T-helper 2 cell treated with Interferon-gamma antibody and Interleukin-4, amounts not matched to agents 5 μg/mL and 100 μg/mL, for 36 hours (primary cell): ENCODE results near the gene ISG15.
"Not testable (repeated sequence)": the region's sequence is repeated elsewhere in the genome, so short reads cannot be mapped to it uniquely, and the experiment has no call there.

Source experiments
- DNase-seq: peaks from one replicate; pipeline ENCODE4 v3.0.0; 2021; ENCODE audit warnings: low spot score
- H3K27ac Mint-ChIP-seq: one replicate; pipeline ENCODE4 v1.8.0; 2021; ENCODE audit warnings: mild to moderate bottlenecking, mixed read lengths
- H3K27me3 Mint-ChIP-seq: one replicate; pipeline ENCODE4 v1.8.0; 2021; ENCODE audit warnings: low read depth, mixed read lengths
- H3K36me3 Mint-ChIP-seq: one replicate; pipeline ENCODE4 v1.8.0; 2021; ENCODE audit warnings: low read depth, mixed read lengths
- H3K4me1 Mint-ChIP-seq: one replicate; pipeline ENCODE4 v1.8.0; 2021; ENCODE audit warnings: low read depth, mixed read lengths
- H3K4me3 Mint-ChIP-seq: one replicate; pipeline ENCODE4 v1.8.0; 2022; ENCODE audit warnings: mild to moderate bottlenecking, moderate library complexity, mixed read lengths
- H3K9me3 Mint-ChIP-seq: one replicate; pipeline ENCODE4 v1.8.0; 2021; ENCODE audit warnings: mixed read lengths

ISG15 gene

DNA sequence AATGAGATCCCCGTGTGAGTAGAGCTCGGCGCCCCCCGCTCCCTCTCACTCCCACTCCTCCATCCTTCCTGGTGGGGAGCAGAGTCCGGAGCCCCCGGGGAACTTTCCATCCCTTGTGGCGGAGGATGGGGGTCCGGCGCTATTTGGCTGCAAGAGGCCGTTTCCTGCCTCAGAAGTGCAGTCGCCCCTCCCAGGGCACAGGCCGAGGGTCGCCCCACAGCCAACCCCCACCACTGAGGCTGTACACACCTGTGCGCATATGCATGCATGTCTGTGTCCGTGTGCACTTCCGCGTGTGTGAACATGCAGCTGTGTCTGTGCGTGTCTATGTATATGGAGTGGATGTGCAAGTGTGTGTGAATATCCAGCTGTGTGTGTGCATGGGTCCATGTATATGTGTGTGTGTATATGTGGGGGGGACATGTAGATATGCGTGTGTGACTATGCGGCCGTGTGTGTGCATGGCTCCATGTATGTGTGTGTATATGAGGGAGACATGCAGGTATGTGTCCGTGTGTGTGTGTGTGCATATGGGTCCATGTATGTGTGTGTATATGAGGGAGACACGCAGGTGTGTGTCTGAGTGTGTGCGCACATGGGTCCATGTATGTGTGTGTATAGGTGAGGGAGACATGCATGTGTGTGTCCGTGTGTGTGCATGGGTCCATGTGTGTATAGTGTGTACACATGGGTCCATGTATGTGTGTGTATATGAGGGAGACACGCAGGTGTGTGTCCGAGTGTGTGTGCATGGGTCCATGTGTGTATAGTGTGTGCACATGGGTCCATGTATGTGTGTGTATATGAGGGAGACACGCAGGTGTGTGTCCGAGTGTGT lies 38.9 kb downstream of the ISG15 start:
- Mint-ChIP-seq H3K4me3 (no peak overlapping the region), H3K4me1 (no peaks in the 10 kb centered on the region), H3K9me3 (no peaks in the 10 kb centered on the region), H3K27me3 (no peaks in the 10 kb centered on the region), H3K36me3 (no peaks in the 10 kb centered on the region), H3K27ac (no peak overlapping the region)
- DNase-seq = no peak

DNA sequence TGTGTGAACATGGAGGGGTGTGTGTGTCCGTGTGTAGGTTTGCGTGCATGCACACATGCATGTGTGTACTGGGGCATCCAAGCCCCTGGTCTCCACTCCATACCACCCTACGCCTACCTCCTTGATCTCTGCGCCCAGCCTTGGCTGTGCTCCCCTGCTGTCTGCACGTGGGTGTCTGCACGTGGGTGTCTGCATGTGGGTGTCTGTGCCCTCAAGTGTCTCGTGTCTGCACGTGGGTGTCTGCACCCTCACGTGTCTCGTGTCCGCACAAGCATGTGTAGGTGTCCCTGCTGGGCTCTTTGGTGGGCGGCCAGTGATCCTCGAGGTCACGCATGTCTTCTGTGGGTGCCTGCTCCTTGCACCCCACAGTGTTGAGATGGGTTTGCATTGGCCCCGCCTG lies 39.7 kb downstream of the ISG15 start:
- peaks cover 5% of the 10 kb centered on the region for H3K27me3 Mint-ChIP-seq
- no peak for DNase-seq
- H3K4me3 Mint-ChIP-seq = no peak overlapping the region
- no peaks in the 10 kb centered on the region for H3K9me3 Mint-ChIP-seq
- H3K27ac Mint-ChIP-seq = no peak overlapping the region
- H3K4me1 Mint-ChIP-seq = no peaks in the 10 kb centered on the region
- no peaks in the 10 kb centered on the region for H3K36me3 Mint-ChIP-seq

DNA sequence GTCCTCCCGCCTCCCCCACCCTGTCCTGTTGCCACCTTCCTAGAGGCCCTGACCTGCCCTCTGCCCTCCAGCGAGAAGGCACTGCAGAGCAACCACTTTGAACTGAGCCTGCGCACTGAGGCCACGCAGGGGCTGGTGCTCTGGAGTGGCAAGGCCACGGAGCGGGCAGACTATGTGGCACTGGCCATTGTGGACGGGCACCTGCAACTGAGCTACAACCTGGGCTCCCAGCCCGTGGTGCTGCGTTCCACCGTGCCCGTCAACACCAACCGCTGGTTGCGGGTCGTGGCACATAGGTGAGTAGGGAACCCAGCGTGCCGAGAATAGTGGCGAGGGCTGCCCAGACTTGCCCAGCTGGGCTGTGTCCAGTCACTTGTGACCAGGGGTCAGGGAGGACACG lies 40.4 kb downstream of the ISG15 start:
- no peak for DNase-seq
- H3K9me3 Mint-ChIP-seq = no peaks in the 10 kb centered on the region
- no peak overlapping the region for H3K4me3 Mint-ChIP-seq
- H3K27ac Mint-ChIP-seq = no peak overlapping the region
- H3K4me1 Mint-ChIP-seq = peaks cover 3% of the 10 kb centered on the region
- H3K36me3 Mint-ChIP-seq = no peaks in the 10 kb centered on the region
- H3K27me3 Mint-ChIP-seq = peaks cover 12% of the 10 kb centered on the region

DNA sequence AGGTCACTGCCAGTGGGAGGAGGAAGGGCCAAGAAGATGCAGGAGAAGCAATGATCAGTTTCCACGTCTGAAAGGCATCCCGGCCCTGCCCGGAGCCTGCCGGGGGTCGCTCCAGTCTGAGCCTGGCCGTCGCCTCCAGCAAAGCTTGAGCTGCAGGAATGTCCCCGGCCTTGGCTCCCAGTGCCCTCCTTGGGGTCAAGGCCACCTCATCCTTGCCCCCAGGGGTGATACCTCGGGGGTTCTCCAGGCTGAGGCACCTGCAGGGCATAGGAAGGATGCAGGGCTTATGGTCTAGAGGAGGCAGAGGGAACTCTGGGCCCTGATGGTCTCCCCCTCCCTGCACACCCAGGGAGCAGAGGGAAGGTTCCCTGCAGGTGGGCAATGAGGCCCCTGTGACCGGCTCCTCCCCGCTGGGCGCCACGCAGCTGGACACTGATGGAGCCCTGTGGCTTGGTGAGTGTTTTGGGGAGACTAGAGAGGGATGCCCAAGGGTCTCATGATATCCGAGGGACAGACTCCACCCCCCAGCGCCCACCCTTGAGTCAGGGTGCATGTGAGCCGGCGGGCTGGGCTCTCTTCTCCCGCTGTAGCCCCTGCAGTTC lies 40.9 kb downstream of the ISG15 start:
- Mint-ChIP-seq H3K4me1 (peaks cover 3% of the 10 kb centered on the region), H3K4me3 (no peak overlapping the region), H3K27ac (no peak overlapping the region), H3K9me3 (no peaks in the 10 kb centered on the region), H3K36me3 (no peaks in the 10 kb centered on the region), H3K27me3 (peaks cover 12% of the 10 kb centered on the region)
- DNase-seq = no peak

DNA sequence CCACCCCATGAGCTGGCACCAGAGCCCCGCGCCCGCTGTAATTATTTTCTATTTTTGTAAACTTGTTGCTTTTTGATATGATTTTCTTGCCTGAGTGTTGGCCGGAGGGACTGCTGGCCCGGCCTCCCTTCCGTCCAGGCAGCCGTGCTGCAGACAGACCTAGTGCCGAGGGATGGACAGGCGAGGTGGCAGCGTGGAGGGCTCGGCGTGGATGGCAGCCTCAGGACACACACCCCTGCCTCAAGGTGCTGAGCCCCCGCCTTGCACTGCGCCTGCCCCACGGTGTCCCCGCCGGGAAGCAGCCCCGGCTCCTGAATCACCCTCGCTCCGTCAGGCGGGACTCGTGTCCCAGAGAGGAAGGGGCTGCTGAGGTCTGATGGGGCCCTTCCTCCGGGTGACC lies 41.7 kb downstream of the ISG15 start:
- Mint-ChIP-seq H3K27me3 (peaks cover 12% of the 10 kb centered on the region), H3K9me3 (no peaks in the 10 kb centered on the region), H3K4me3 (no peak overlapping the region), H3K4me1 (peaks cover 3% of the 10 kb centered on the region), H3K27ac (no peak overlapping the region), H3K36me3 (no peaks in the 10 kb centered on the region)
- no peak for DNase-seq

DNA sequence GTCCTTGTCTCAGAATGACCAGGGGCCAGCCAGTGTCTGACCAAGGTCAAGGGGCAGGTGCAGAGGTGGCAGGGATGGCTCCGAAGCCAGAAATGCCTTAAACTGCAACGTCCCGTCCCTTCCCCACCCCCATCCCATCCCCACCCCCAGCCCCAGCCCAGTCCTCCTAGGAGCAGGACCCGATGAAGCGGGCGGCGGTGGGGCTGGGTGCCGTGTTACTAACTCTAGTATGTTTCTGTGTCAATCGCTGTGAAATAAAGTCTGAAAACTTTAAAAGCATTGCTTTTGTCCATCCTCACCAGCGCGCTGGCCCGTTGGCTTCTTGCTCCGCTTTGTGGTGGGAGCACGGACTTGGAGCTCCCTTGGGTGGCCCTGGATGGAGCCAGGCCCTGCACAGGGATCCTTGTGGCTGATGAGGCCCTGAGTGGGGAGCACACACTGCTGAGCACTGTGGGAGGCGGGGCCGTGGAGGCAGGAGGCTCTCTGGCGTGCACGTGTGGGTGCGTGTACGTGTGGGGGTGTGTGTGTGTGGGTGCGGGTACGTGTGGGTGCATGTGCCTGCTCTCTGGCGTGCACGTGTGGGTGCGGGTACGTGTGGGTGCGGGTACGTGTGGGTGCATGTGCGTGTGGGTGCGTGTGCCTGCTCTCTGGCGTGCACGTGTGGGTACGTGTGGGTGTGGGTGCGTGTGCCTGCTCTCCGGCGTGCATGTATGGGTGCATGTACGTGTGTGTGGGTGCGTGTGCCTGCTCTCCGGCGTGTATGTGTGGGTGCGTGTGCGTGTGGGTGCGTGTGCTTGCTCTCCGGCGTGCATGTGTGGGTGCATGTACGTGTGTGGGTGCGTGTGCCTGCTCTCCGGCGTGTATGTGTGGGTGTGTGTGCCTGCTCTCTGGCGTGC lies 42.8 kb downstream of the ISG15 start:
- H3K36me3 Mint-ChIP-seq = no peaks in the 10 kb centered on the region
- H3K27ac Mint-ChIP-seq = no peak overlapping the region
- H3K9me3 Mint-ChIP-seq = no peaks in the 10 kb centered on the region
- no peak for DNase-seq
- H3K4me1 Mint-ChIP-seq = peaks cover 3% of the 10 kb centered on the region
- peaks cover 21% of the 10 kb centered on the region for H3K27me3 Mint-ChIP-seq
- no peak overlapping the region for H3K4me3 Mint-ChIP-seq

DNA sequence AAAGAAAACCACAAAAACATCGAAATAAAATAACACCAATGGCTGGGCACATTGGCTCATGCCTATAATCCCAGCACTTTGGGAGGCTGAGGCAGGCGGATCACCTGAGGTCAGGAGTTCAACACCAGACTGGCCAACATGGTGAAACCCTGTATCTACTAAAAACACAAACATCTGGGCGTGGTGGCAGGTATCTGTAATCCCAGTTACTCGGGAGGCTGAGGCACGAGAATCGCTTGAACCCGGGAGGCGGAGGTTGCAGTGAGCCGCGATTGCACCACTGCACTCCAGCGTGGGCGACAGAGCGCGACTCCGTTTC lies 44.4 kb downstream of the ISG15 start:
- H3K27ac Mint-ChIP-seq, H3K9me3 Mint-ChIP-seq, DNase-seq, H3K36me3 Mint-ChIP-seq, H3K4me1 Mint-ChIP-seq: not testable (repeated sequence)
- Mint-ChIP-seq H3K4me3 (peak overlapping the region; percentile 43), H3K27me3 (peaks cover 27% of the 10 kb centered on the region)

DNA sequence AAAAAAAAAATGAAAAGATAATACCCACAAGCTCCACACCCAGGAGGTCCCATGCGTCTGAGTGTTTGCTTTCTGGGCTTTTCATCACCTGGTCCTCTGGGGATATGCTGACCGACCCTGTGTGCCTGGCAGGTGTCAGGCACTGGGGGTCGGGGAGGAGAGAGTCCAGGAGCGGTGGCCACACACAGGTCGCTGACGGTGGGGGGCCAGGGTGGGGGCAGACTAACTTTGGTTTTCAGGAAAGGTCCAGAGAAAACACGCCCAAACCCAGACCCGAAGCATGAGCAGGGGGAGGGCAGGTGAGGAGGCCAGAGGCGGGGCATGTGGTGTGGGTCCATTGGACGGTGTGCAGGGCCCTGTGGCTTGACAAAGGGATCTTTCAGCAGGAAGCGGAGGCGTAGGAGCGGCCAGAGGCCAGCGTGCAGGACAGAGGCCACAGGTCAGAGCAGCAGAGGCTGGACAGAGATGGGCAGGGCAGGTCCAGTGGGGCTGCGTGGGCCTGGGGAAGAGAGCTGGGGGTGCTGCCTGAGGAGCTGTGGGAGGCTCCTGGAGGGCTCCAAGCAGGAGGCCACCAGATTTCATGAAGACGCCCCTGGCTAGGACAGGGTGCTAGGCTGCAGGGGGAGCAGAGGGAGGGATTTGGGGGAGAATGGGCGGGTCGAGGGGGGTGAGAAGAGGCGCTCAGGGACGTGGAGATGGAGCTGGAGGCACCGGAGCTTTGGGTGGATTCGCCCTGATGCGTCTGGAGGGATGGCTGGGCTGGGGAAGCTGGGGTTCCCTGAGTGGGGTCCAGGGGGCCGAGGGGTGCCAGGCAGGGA lies 45.0 kb downstream of the ISG15 start:
- DNase-seq = no peak
- Mint-ChIP-seq H3K27ac (peak overlapping the region; percentile 70), H3K27me3 (peaks cover 27% of the 10 kb centered on the region), H3K9me3 (no peaks in the 10 kb centered on the region), H3K4me3 (peak overlapping the region; percentile 76), H3K36me3 (no peaks in the 10 kb centered on the region), H3K4me1 (peaks cover 3% of the 10 kb centered on the region)

DNA sequence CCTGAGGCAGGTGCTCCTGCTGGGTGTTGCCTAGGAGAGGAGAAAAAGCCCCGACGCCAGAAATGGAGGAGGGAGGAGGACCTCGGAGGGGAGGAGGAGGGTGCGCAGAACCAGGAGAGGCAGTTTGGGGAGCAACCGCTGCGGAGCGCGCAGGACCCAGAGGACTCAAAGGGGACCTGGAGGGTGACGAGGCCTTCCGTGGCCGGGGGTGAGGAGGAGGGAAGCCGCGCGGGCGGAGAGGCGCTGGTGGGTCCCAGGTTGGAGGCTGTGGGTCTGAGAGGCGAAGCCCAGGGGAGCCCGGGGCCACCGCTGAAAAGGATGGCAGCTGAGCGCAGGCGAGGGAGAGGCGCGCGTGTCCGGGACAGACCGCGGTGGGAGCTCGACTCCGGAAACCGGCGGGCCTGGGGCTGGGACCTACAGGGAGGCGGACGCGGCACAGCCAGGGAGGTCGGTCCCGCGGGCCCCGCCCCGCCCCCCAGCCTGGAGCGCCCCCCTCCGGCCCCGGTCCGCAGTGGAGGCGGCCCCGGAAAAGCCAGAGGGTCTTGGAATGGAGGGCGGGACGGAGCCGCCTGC lies 45.7 kb downstream of the ISG15 start:
- Mint-ChIP-seq H3K27me3 (peaks cover 27% of the 10 kb centered on the region), H3K4me1 (peaks cover 3% of the 10 kb centered on the region), H3K9me3 (no peaks in the 10 kb centered on the region)

DNA sequence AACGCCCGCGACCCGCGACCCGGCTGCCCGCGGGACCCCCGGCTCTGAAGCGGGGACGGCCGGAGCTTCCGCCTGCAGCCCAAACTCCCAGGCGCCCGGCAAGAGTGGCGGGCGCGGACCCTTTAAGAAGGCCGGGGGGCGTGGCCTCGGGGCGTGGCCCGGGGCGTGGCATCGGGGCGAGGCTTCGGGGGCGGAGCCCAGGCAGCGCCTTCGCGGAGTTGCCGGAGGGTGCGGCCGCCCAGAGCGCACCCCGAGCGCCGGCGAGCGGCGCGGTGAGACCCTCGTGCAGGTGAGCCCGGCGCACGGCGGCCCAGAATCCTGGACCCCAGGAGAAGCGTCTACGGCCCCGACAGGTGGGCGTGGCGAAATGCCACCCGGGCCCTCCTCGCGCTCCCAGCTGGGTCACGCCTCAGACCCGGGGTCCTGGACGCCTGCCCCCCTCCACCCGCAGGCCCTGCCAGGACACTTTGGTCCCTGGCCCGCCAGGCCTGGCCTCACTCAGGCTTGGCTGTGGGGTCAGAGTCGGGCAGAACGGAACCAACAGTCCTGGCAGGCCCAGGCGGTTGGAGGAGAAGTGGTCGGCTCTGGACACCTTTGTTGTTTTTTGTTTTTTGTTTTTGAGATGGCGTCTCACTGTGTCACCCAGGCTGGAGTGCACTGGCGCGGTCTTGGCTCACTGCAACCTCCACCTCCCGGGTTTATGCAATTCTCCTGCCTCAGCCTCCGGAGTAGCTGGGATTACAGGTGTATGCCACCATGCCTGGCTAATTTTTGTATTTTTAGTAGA lies 46.4 kb downstream of the ISG15 start:
- peak; percentile 87 for DNase-seq
- no peak overlapping the region for H3K27ac Mint-ChIP-seq
- H3K4me3 Mint-ChIP-seq = peak overlapping the region; percentile 72
- no peaks in the 10 kb centered on the region for H3K9me3 Mint-ChIP-seq
- no peaks in the 10 kb centered on the region for H3K36me3 Mint-ChIP-seq
- peaks cover 27% of the 10 kb centered on the region for H3K27me3 Mint-ChIP-seq
- H3K4me1 Mint-ChIP-seq = peaks cover 3% of the 10 kb centered on the region

More for the DNA sequence above, 45.7 kb downstream of the ISG15 start:
- Mint-ChIP-seq H3K27ac (no peak overlapping the region), H3K36me3 (no peaks in the 10 kb centered on the region), H3K4me3 (peak overlapping the region; percentile 76)
- DNase-seq = peak; percentile 62

DNA sequence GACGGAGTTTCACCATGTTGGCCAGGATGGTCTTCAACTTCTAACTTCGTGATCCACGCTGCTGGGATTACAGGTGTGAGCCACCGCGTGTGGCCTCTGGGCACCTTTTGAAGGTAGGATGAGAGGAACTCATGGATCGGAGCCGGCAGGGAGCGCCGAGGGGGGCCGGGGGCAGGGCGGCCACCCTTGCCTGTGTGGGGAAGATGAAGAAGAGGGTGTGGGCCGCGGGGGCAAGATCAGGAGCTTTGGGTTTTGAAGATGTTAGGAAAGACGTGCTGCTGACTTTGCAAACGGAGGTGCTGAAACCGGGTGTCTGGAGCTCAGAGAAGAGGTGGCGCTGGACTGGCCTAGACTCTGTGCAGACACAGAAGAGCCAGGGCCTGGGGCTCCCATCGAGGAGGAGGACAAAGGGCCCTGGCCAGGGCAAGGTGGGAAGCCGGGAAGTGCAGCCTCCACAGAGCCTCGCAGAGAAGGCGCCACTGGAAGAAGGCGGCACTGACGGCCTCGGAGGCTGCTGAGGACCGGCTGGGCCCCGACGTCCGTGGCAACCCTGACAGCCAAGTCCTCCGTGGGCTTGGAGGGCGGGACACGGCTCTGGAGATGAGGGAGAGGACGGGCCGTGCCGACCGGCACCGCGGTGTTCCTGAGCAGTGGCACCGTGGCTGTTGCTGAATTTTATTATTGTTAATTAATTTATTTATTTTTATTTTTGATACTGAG lies 47.1 kb downstream of the ISG15 start:
- Mint-ChIP-seq H3K4me3 (peak overlapping the region; percentile 72), H3K9me3 (no peaks in the 10 kb centered on the region), H3K4me1 (peaks cover 4% of the 10 kb centered on the region), H3K36me3 (no peaks in the 10 kb centered on the region), H3K27ac (no peak overlapping the region), H3K27me3 (peaks cover 27% of the 10 kb centered on the region)
- no peak for DNase-seq

DNA sequence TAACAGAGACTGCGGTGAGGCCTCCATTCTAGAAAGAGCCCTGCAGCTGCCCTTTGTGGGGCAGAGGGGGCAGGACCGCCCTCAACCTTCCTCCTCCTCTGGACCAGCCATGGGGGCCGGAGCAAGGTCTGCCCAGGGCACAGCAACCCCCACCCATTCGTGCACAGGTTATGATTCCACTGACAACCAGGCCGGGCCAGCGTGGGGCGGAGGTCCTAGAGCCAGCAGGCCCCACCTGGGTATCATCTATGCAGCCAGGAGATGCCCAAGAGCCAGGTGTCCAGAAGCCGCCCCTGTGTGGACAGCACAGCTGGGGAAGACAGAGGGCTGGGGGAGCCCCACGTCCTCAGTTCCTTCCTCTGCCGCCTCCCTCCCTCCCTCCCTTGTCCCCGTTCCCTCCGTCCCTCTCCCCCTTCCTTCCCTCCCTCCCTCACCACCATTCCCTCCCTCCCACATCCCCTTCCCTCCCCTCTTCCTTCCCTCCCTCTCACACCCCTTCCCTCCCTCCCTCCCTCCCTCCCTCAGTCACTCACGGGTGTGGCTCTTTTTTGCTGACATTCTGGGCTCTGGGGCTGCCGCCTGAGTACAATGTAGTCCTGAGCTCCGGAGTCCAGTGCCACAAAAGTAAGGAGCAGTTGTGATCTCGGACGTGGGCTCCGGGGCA lies 48.5 kb downstream of the ISG15 start:
- H3K4me3 Mint-ChIP-seq = peak overlapping the region; percentile 51
- H3K27me3 Mint-ChIP-seq = peaks cover 27% of the 10 kb centered on the region

More for the DNA sequence above, 48.5 kb downstream of the ISG15 start:
- Mint-ChIP-seq H3K36me3 (no peaks in the 10 kb centered on the region), H3K4me1 (peaks cover 7% of the 10 kb centered on the region), H3K27ac (no peak overlapping the region), H3K9me3 (no peaks in the 10 kb centered on the region)
- no peak for DNase-seq
